SK-N-MC (cell line): ENCODE data around the gene ERBB4.

Source experiments
- EZH2 ChIP-seq: fragments of 200-600 bp; sonication (generic); IDR thresholded peaks from one replicate; pipeline ENCODE4 v1.6.1; 2017; ENCODE audit warnings: antibody characterized with exemption
- FOXP2 ChIP-seq: optimal IDR thresholded peaks from 2 replicates; pipeline ENCODE3; 2011; ENCODE audit warnings: mild to moderate bottlenecking, moderate library complexity; ENCODE audit not compliant: insufficient read depth; ENCODE audit errors: extremely low read length, control extremely low read depth
- POLR2AphosphoS5 ChIP-seq: IDR thresholded peaks from 2 replicates; pipeline ENCODE4 v1.6.1; 2012; ENCODE audit warnings: mild to moderate bottlenecking, low read depth, low read length, borderline replicate concordance

DNA sequence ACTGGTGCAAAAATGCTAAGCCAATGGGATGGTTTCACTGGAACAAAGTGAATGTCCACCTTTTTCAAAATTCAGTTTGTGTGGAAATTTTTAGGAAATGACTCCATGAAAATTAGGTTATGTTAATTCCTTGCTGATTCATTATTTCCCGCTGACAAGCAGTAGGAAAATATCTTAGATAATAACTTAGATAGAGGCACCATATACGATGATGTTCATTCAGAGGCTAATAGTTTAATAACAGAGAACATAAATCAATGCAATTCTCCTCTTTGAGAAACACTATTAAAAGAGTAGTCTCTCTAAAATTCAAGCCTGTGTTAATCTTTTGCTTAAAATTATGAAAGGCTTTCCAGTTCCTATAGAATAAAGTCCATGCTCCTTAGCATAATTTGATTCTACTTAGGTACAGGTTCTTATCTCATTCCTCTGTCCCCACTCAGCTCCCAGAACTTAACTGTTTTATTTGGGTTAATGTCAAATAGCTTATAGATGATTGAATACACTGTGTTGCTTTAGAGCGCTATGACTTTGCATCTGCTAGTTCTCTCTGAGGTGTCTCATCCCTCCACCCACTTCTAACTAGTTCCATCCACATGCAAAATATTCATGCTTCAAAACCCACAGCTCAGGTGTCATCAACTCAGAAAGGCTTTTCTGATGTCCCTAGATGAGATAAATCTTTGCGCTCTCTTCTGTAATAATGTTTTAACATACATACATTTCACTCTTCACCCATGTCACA lies 503.6 kb downstream of the ERBB4 start:
- TF ChIP-seq EZH2 (no peak), FOXP2 (no peak), POLR2AphosphoS5 (no peak)
